K562 (cell line): Measurements from ENCODE around the gene MVB12B. TPM values are rescaled to one million over a fixed set of nuclear protein-coding genes. Genes with fewer than 3 reads are reported as not detected.

Experiments
- ATAC-seq: fragments of 200-7000 bp; cut with Tn5 transposase; 3 replicates; pipeline ENCODE4 v1.9.1; 2020; ENCODE audit warnings: moderate library complexity
- BruUV-seq: library from RNA; stranded (reverse); fragments of 400-500 nt; replicated peaks from 2 replicates; lab custom pipeline; 2021; lab: Mats Ljungman, UMichigan
- CTCF ChIA-PET: fragments of 300-600 bp; formaldehyde crosslinking; extraction: SDS; loops from one replicate; lab custom pipeline; 2021; ENCODE audit warnings: low intra/inter-chr PET ratio; lab: Yijun Ruan, JAX
- POLR2A ChIA-PET: fragments of 300-600, 350-650 bp; sonication (Branson Sonifier 250); formaldehyde crosslinking; extraction: SDS; loops from one replicate; lab custom pipeline; 2021; ENCODE audit warnings: antibody characterized with exemption, inconsistent platforms; lab: Yijun Ruan, JAX
- DNase-seq, 4 experiments: peaks; one replicate each; pipeline versions ENCODE4 v3.0.0 to v3.0.0-alpha.2; 2011 to 2018; ENCODE audit warnings: low spot score in 3 of 4, mixed read lengths in 3 of 4; ENCODE audit errors: extremely low read depth in 1 of 4
- FAIRE-seq: peaks from 2 replicates; lab custom pipeline; 2011; peaks lifted over from hg19 to GRCh38; lab: Jason Lieb, UNC
- H2AFZ ChIP-seq: 2 replicates; pipeline ENCODE4 v1.6.0; 2011; ENCODE audit warnings: low read depth, low read length, control low read depth, inconsistent platforms
- H3K27ac ChIP-seq: fragments of 200-600 bp; 3 replicates; pipeline ENCODE4 v1.8.0; 2011; ENCODE audit warnings: low read depth, mild to moderate bottlenecking, control low read depth, inconsistent platforms, low read length, moderate library complexity, mixed read lengths; ENCODE audit errors: extremely low read depth
- H3K27me3 ChIP-seq, 2 experiments: fragments of 300-600 bp in 1 of 2; 2 replicates in 1 of 2; 3 replicates in 1 of 2; pipeline versions ENCODE4 v1.6.0 to v1.8.0; 2011; ENCODE audit warnings: inconsistent platforms in 2 of 2, low read length in 2 of 2, mild to moderate bottlenecking in 1 of 2, mixed read lengths in 1 of 2, moderate library complexity in 1 of 2; ENCODE audit not compliant: control insufficient read depth in 2 of 2, insufficient read depth in 2 of 2
- H3K36me3 ChIP-seq: fragments of 300-600 bp; 3 replicates; pipeline ENCODE4 v1.8.0; 2011; ENCODE audit warnings: mild to moderate bottlenecking, low read length, inconsistent platforms; ENCODE audit not compliant: control insufficient read depth, insufficient read depth
- H3K4me1 ChIP-seq, 2 experiments: fragments of 200-600 bp in 1 of 2; replicated peaks in 1 of 2; 2 replicates in 1 of 2; 3 replicates in 1 of 2; pipeline versions ENCODE4 v1.5.1 to v1.8.0; 2011; ENCODE audit warnings: inconsistent platforms in 2 of 2, low read length in 2 of 2, mild to moderate bottlenecking in 1 of 2, mixed read lengths in 1 of 2, moderate library complexity in 1 of 2; ENCODE audit not compliant: control insufficient read depth in 2 of 2, insufficient read depth in 2 of 2
- H3K4me2 ChIP-seq: 2 replicates; pipeline ENCODE4 v1.6.1; 2011; ENCODE audit warnings: low read length, control low read depth, inconsistent platforms, mixed read lengths; ENCODE audit not compliant: insufficient read depth
- H3K4me3 ChIP-seq: fragments of 200-600 bp; sonication (generic), shearing (Covaris generic); 2 replicates; pipeline ENCODE4 v1.5.1; 2016; ENCODE audit warnings: control low read depth, inconsistent platforms
- H3K79me2 ChIP-seq: fragments of 200-600 bp; 3 replicates; pipeline ENCODE4 v1.8.0; 2011; ENCODE audit warnings: low read length, inconsistent platforms; ENCODE audit not compliant: control insufficient read depth, insufficient read depth
- H3K9ac ChIP-seq, 2 experiments: 2 replicates each; pipeline versions ENCODE4 v1.6.0 to v1.6.1; 2011; ENCODE audit warnings: low read depth in 2 of 2, low read length in 2 of 2, control low read depth in 1 of 2, inconsistent platforms in 1 of 2, mild to moderate bottlenecking in 1 of 2, mixed read lengths in 1 of 2; ENCODE audit not compliant: insufficient read depth in 1 of 2
- H3K9me1 ChIP-seq: one replicate; pipeline ENCODE4 v1.6.0; 2011; ENCODE audit warnings: inconsistent platforms, mild to moderate bottlenecking, low read length, moderate library complexity; ENCODE audit not compliant: control insufficient read depth, insufficient read depth
- H3K9me3 ChIP-seq: replicated peaks from 2 replicates; pipeline ENCODE4 v1.5.1; 2011; ENCODE audit warnings: low read depth, low read length, inconsistent platforms; ENCODE audit not compliant: control insufficient read depth, insufficient read depth
- H4K20me1 ChIP-seq: replicated peaks from 2 replicates; pipeline ENCODE4 v1.6.1; 2011; ENCODE audit warnings: low read length, inconsistent platforms, mixed read lengths; ENCODE audit not compliant: control insufficient read depth, insufficient read depth
- MBD2 ChIP-seq: sonication (generic); IDR thresholded peaks from 2 replicates; pipeline ENCODE4 v1.6.1; 2016; ENCODE audit warnings: low read depth, borderline replicate concordance
- SMAD1 ChIP-seq: fragments of 150-350 bp; IDR thresholded peaks from 2 replicates; pipeline ENCODE4 v1.6.1; 2014; ENCODE audit warnings: low read length, low read depth; ENCODE audit not compliant: partially characterized antibody
- ZNF174 ChIP-seq: fragments of 250-450 bp; sonication (Bioruptor Pico); IDR thresholded peaks from 2 replicates; pipeline ENCODE4 v1.4.0; 2020; ENCODE audit warnings: mild to moderate bottlenecking
- WGBS: fragments of 100-300 bp; shearing (Covaris generic); methylation state at CpG from one replicate; pipeline ENCODE4 v1.1.6; 2016; ENCODE audit warnings: low coverage, mixed read lengths; ENCODE audit not compliant: insufficient coverage; ENCODE audit errors: missing lambda C conversion rate; 5-methylcytosine and 5-hydroxymethylcytosine counted together
- in situ Hi-C: fragments of 300-500 bp; cut with MboI; formaldehyde crosslinking; loops from 4 replicates; pipeline ENCODE4 v1.15.0; 2018; ENCODE audit warnings: inconsistent platforms, mixed read lengths
- intact Hi-C: fragments of 100-400 bp; cut with micrococcal nuclease; formaldehyde crosslinking; loops from 2 replicates; pipeline ENCODE4 v1.14.2; 2022
- polyA plus RNA-seq, 8 experiments: library from polyadenylated mRNA; depleted of rRNA in 4 of 8; stranded (reverse) in 5 of 8; unstranded in 3 of 8; fragments of >200 nt; fragmentation: Nextera tagmentation in 2 of 8; fragmentation: Illumina TruSeq in 1 of 8; extraction: Ambion mirVana in 2 of 8; extraction: Trizol in 1 of 8; gene quantifications; 2 replicates each; pipeline versions ENCODE4 v1.2.1 to v1.2.3, GENCODE V29; 2011 to 2014; ENCODE audit warnings: inconsistent platforms in 1 of 8, missing spikeins in 1 of 8
- total RNA-seq, 7 experiments: library from RNA; depleted of rRNA in 6 of 7; stranded (reverse); fragments of >200 nt in 6 of 7; fragmentation: Illumina TruSeq in 2 of 7; extraction: Trizol in 2 of 7; gene quantifications; 2 replicates each; pipeline versions ENCODE4 v1.2.1 to v1.2.3, GENCODE V29; 2011 to 2021; ENCODE audit warnings: low replicate concordance in 1 of 7
- TF ChIP-seq, protein P1 (sequence below): fragments of 150-350 bp; IDR thresholded peaks from 2 replicates; pipeline ENCODE4 v1.6.1; 2014; ENCODE audit warnings: low read depth, mild to moderate bottlenecking, low read length, borderline replicate concordance
- TF ChIP-seq, protein P2 (sequence below): fragments of 450-650 bp; IDR thresholded peaks from 2 replicates; pipeline ENCODE4 v1.6.1; 2016; ENCODE audit warnings: borderline replicate concordance
- TF ChIP-seq, protein P3 (sequence below): sonication (generic); formaldehyde crosslinking; IDR thresholded peaks from 2 replicates; pipeline ENCODE4 v1.8.0; 2022; ENCODE audit warnings: mild to moderate bottlenecking, missing genetic modification reagents
- TF ChIP-seq, protein P4 (sequence below): IDR thresholded peaks from 3 replicates; pipeline ENCODE4 v1.6.1; 2011; ENCODE audit warnings: borderline replicate concordance, mild to moderate bottlenecking; ENCODE audit not compliant: insufficient read length, insufficient read depth

The MVB12B gene
- total and polyA plus RNA-seq, 9 of the 15 experiments (the other 6 are each of a cell fraction or from before 2014, with no cell fraction given), result not detected

DNA sequence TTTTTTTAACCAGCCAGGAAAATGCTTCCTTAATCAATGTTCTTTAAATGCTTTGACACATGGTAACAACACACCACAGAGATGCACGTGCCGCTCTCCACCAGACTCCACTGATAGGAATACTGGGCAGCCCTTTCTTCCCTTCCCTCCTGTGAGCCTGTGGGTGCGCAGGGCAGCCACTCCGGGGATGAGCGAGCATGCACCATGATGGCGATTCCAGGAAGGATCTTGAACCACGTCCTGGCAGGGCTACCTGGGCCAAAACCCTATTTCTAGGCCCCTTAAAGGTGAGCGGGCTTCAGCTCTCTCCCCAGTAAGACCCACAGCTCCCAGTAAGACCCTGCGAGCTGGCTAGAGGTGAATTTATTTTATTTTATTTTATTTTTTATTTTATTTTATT is 128.2 kb downstream of the MVB12B start (continued):
- TF ChIP-seq, protein P1, sequence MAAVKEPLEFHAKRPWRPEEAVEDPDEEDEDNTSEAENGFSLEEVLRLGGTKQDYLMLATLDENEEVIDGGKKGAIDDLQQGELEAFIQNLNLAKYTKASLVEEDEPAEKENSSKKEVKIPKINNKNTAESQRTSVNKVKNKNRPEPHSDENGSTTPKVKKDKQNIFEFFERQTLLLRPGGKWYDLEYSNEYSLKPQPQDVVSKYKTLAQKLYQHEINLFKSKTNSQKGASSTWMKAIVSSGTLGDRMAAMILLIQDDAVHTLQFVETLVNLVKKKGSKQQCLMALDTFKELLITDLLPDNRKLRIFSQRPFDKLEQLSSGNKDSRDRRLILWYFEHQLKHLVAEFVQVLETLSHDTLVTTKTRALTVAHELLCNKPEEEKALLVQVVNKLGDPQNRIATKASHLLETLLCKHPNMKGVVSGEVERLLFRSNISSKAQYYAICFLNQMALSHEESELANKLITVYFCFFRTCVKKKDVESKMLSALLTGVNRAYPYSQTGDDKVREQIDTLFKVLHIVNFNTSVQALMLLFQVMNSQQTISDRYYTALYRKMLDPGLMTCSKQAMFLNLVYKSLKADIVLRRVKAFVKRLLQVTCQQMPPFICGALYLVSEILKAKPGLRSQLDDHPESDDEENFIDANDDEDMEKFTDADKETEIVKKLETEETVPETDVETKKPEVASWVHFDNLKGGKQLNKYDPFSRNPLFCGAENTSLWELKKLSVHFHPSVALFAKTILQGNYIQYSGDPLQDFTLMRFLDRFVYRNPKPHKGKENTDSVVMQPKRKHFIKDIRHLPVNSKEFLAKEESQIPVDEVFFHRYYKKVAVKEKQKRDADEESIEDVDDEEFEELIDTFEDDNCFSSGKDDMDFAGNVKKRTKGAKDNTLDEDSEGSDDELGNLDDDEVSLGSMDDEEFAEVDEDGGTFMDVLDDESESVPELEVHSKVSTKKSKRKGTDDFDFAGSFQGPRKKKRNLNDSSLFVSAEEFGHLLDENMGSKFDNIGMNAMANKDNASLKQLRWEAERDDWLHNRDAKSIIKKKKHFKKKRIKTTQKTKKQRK, result no peak
- no peak for TF ChIP-seq ZNF174 (CRISPR knock-in tag)

DNA sequence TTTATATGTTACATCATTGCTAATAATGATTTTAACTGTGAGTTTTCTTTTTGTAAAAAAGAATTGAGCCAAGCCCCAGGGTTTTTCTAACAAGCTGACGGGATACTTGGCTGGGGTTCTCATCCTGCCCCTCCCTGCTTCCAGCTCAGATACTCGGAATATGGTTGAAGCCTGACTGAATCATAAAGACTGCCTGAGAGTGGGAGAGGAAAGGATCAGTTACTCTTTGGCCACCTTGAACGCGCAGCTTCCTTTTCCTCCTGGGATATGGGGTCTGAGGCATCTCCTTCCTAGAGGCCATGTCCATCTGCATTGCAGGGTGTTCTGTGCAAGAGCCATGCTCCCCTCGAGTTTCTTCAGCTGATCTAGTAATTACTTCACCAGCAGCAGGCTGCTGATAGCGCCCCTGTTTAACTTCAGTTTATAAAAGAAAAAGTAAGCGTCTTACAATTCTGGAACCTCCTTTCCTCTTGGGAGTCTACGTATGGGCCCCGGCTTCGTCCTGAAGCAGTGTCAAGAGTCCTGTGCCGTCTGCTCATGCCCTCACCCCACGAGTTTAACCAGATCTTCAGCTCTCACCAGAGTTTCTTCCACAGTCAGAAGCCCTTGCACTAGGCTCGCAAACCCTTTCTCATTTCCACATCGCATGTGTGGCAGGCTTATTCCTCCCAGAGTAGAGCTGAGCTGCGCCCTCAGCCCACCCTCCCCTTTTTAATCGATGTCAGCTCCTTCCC is 130.0 kb downstream of the MVB12B start:
- DNase-seq (no peak), FAIRE-seq (no peak), ATAC-seq (no peak)
- no TSS peak for BruUV-seq
- no peak overlapping the region for H3K4me3 ChIP-seq
- CTCF ChIA-PET, result no interaction called here
- H3K4me1 ChIP-seq, result no peaks in the 10 kb centered on the region
- intact Hi-C loops, result no loop called here
- 3% methylated on average over 15 of the region's 16 CpGs for WGBS
- POLR2A ChIA-PET, result interaction anchor here (0.7 kb wide), 1 partner anchor 166 kb away, joined by 3 read pairs; no protein-coding TSS in a partner anchor
- H3K9me3 ChIP-seq, result no peaks in the 10 kb centered on the region
- H2AFZ ChIP-seq, result no peak overlapping the region
- H3K9me1 ChIP-seq, result no peaks in the 10 kb centered on the region
- peaks cover 29 to 73% of the 10 kb centered on the region in 2 experiments for H3K27me3 ChIP-seq
- H3K4me2 ChIP-seq, result no peak overlapping the region
- no peak overlapping the region for H3K27ac ChIP-seq
- in situ Hi-C loops, result no loop called here
- H3K9ac ChIP-seq, result no peak overlapping the region
- no peaks in the 10 kb centered on the region for H3K79me2 ChIP-seq
- 0 out of 2 replicates have a peak, but pooled peaks cover 5% of the 10 kb centered on the region for H4K20me1 ChIP-seq
- no peaks in the 10 kb centered on the region for H3K36me3 ChIP-seq
- TF ChIP-seq, protein P2, sequence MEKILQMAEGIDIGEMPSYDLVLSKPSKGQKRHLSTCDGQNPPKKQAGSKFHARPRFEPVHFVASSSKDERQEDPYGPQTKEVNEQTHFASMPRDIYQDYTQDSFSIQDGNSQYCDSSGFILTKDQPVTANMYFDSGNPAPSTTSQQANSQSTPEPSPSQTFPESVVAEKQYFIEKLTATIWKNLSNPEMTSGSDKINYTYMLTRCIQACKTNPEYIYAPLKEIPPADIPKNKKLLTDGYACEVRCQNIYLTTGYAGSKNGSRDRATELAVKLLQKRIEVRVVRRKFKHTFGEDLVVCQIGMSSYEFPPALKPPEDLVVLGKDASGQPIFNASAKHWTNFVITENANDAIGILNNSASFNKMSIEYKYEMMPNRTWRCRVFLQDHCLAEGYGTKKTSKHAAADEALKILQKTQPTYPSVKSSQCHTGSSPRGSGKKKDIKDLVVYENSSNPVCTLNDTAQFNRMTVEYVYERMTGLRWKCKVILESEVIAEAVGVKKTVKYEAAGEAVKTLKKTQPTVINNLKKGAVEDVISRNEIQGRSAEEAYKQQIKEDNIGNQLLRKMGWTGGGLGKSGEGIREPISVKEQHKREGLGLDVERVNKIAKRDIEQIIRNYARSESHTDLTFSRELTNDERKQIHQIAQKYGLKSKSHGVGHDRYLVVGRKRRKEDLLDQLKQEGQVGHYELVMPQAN, result no peak
- no peak for TF ChIP-seq ZNF174 (CRISPR knock-in tag)
- TF ChIP-seq SMAD1, result no peak
- TF ChIP-seq MBD2, result no peak
- TF ChIP-seq, protein P3, sequence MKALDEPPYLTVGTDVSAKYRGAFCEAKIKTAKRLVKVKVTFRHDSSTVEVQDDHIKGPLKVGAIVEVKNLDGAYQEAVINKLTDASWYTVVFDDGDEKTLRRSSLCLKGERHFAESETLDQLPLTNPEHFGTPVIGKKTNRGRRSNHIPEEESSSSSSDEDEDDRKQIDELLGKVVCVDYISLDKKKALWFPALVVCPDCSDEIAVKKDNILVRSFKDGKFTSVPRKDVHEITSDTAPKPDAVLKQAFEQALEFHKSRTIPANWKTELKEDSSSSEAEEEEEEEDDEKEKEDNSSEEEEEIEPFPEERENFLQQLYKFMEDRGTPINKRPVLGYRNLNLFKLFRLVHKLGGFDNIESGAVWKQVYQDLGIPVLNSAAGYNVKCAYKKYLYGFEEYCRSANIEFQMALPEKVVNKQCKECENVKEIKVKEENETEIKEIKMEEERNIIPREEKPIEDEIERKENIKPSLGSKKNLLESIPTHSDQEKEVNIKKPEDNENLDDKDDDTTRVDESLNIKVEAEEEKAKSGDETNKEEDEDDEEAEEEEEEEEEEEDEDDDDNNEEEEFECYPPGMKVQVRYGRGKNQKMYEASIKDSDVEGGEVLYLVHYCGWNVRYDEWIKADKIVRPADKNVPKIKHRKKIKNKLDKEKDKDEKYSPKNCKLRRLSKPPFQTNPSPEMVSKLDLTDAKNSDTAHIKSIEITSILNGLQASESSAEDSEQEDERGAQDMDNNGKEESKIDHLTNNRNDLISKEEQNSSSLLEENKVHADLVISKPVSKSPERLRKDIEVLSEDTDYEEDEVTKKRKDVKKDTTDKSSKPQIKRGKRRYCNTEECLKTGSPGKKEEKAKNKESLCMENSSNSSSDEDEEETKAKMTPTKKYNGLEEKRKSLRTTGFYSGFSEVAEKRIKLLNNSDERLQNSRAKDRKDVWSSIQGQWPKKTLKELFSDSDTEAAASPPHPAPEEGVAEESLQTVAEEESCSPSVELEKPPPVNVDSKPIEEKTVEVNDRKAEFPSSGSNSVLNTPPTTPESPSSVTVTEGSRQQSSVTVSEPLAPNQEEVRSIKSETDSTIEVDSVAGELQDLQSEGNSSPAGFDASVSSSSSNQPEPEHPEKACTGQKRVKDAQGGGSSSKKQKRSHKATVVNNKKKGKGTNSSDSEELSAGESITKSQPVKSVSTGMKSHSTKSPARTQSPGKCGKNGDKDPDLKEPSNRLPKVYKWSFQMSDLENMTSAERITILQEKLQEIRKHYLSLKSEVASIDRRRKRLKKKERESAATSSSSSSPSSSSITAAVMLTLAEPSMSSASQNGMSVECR (CRISPR knock-in tag), result no peak
- TF ChIP-seq, protein P4, sequence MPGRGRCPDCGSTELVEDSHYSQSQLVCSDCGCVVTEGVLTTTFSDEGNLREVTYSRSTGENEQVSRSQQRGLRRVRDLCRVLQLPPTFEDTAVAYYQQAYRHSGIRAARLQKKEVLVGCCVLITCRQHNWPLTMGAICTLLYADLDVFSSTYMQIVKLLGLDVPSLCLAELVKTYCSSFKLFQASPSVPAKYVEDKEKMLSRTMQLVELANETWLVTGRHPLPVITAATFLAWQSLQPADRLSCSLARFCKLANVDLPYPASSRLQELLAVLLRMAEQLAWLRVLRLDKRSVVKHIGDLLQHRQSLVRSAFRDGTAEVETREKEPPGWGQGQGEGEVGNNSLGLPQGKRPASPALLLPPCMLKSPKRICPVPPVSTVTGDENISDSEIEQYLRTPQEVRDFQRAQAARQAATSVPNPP, result no peak
